HG03439 (cell line): ENCODE measurements around the gene TRIM31.

Source experiments
- ATAC-seq: cut with Tn5 transposase; IDR thresholded peaks from one replicate; pipeline ENCODE4 v1.9.1; 2021; ENCODE audit warnings: mild to moderate bottlenecking, moderate library complexity; ENCODE audit not compliant: unreplicated experiment

The TRIM31 gene

DNA sequence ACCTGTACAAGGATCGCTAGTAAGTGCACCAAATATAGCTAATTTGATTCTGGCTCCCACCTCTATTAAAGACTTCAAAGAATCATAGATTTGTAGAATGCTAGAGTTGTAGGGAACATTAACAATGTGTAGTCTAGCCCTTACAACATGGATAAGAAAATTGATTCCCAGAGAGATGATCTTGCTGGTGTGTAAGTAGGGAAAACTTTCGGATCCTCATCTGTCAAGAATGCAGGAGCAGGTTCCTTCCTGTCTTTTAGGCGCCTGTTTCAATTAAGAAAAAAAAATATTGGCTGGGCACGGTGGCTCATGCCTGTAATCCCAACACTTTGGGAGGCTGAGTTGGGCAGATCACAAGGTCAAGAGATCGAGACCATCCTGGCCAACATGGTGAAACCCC, 25.0 kb downstream of the TRIM31 start:
- no peak for ATAC-seq

DNA sequence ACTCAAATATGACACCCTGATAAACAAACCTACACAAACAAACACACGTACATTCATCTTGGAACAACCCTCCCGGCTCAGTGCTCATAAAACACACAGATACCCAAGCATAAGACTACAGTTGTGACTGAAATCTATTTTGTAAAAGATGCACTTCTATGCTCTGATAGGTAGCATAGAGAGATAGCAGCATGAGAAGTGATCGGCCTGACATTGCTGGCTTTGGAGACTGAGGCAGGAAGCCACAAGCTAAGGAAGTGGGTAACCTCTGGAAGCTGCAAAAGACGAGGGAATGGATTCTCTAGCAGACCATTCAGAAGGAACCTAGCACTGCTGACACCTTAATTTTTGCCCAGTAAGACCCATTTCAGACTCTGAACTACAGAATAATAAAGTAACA, 35.7 kb downstream of the TRIM31 start:
- ATAC-seq: no peak

DNA sequence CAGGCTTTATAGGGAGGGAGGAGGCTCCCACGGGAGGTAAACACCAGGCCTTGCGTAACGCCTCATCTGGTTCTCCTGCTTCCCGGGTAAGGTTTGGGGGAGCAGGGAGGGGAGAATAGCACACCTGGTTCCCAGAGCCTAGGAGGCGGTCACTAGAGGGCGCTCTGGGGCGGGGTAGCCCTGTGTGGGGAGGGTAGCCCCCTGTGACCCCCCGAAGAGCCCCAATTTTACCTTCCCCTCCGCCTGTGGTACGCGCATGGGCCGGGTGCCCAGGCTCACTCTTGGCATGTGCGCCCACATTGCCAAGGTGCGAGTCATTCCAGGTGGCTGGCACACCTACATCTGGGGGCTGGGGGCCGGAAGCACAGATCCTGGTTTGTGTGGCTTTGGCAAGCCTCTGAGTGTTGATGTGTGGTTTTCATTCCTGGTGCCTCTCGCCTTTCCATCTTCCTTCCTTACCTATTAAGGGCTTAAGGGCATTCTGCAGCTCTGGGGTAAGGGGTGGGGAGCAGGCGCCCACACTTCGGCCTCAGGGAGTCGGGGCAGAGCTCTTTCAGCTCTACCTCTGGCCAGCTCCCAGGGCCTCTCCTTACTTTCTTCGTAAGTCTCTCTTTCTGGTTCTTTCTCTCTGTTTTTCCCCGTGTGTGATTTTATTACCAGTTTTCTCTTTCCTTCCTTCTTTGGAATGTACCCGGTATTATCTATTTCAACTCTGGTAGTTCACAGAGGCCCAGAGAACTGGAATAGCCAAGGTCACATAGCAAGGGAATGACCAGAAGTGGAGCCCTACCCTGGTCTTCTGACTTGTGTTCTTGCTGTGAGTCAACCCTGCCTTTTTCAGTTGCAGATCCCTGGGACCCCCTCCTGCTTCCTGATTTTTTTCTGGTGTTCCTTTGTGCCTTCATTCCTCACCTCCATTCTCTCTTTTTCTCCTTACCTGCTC, 36.8 kb downstream of the TRIM31 start:
- ATAC-seq: no peak

DNA sequence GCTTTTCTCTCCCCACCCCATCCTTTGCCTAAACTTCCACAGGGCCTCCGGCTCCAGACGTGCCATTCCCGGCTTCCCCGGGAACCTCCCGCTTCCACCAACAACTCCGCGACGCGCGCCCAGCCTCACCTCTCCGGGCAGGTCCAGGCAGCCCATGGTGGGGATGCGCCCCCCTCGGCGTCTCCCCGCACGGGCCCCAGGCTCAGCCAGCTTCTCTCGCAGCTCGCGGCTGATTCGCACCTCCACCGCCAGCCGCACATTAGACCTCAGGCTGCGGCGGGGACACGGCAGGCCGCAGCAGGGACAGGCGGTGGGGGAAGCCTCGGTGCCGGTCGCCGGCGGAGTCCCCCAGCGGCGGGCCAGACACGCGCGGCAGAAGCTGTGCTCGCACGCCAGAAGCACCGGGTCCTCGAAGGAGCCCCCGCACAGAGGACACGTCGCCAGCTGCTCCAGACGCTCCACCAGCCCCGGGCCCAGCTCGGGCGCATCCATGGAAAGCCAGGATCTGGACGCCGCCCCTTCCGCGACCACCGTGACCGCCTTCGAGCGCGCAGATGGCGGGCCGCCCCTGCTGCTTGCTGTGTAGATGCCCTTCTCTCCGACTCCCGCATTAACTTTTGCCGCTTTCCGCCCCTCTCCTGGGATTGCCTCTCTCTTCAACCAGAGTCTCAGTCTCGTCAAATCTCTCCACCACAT, 37.6 kb downstream of the TRIM31 start, which contains the start of gene RNF39:
TSS of gene RNF39 (minus strand) at position 676 of the 696 bp plus-strand sequence. CDS start at position 492, 184 bp downstream.
- no peak for ATAC-seq

DNA sequence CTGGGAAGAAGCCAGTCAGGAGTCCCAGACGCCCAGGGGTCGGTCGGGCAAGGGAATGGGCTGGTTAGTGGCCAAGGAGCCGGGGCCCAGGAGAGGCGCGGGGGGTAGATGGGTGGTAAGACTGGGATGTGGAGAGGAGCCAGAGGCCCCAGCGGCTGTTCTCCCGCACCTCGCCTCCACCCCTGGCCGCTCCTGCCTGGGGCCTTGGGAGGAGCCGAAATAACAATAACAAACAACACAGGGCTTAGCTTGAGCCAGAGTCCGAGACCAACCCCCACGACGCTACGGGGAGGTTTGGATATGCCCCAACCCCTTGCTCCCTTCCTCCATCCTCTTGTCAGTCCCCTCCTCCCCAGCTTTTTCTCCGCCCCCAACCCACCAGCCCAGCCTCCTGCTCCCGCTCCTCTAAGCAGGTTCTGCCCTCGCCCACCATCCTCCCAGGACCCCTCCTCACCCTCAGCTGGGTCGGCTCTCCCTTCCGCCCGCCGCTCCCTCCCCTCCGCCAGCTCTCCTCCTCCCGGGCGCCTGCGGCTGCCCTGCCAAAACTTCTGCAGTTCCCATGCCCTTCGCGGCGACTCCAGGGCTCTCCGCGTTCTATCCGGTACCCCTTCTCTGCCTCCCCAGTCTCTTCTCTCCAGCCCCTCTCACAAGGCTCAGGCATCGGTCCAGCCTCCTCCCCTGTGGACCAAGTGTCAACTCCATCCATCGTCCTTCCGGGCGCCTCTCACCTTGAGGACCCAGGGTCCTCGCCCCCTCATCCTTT, 38.4 kb downstream of the TRIM31 start:
- no peak for ATAC-seq

DNA sequence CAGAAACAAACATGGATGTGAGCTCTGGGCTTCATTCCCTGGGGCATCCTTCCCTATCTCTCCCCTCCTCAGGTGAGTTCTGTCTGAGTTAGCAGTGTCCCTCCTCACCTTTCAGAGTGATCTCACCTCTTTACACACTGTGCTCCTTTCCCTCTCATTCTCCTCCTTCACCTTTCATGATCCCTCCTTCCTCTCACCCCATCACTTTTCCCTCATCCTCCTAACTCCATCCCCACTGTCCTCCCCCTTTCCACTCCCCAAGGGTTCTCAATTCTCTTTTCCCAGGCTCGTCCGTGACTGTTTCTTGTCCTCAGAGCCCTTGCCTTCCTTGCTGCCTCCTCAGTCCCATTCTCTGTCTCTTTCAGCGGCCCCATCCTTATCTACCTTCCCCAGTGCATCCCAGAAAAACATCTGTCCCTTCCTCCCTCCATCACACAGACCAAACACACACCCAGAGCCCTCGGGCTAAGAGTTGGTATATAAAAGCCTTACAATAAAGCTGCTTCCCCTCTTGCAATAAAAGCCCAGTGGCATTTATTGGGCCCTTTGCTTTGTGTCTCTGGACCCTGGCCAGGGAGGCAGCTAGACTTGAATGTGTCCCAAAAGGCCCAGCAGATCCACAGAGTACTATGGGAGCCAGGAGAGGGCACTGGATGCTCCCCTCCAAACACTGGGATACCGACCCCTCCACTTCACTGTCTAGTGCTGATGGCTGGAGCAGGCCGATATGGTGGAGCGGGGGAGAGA, 39.2 kb downstream of the TRIM31 start:
- ATAC-seq: no peak

DNA sequence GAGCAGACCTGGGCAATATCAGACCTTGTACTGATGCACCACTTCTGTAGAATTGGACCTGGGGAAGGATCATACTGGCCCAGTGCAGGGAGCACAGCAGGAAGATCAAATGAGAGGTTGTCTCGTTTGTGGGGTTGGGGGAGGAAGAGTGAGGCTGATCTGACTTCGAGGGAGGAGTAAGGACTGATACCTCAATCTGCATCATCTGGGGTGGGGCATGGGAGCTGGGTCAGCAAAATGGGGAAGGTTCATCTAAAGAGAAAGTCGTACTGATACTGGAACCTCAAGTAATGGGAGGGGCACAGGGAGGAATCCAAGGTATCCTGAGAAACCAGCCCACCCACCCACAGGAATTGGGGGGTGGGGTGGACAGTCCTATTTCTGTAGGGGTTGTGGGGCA, 41.0 kb downstream of the TRIM31 start:
- no peak for ATAC-seq

DNA sequence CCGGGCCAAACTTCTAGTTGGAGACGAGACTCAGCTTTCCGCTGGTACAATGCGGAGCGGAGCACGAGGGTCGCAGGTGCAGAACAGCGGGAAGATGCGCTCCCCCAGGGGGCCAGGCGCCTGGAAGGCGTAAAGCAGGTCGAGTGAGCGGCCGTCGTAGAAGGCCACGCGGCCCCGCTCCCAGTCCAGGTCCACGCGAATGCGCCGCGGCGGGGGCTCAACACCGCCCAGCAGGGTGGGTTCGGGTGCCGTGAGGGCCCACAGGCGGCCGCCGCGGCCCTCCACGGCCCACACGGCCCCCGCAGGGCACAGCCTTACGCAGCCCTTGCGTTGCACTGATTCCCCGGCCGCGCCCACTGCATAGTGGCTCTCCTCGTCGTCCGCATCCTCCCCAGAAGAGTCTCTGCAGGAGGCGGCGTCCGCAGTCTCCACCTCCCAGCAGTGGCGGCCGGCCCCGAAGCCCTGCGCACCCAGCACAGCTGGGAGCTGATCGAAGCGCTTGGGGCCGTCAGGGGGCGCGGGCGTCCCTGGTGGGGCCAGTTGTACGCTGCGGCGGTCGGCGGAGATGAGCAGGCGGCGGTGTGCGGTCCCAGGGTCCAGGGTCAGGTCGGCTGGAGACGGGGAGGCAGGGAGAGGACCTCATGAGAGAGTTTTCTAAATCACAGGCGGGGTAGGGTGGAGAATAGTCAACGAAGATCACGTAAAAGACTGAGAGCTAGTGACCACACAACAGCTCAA, 41.6 kb downstream of the TRIM31 start:
- no peak for ATAC-seq

DNA sequence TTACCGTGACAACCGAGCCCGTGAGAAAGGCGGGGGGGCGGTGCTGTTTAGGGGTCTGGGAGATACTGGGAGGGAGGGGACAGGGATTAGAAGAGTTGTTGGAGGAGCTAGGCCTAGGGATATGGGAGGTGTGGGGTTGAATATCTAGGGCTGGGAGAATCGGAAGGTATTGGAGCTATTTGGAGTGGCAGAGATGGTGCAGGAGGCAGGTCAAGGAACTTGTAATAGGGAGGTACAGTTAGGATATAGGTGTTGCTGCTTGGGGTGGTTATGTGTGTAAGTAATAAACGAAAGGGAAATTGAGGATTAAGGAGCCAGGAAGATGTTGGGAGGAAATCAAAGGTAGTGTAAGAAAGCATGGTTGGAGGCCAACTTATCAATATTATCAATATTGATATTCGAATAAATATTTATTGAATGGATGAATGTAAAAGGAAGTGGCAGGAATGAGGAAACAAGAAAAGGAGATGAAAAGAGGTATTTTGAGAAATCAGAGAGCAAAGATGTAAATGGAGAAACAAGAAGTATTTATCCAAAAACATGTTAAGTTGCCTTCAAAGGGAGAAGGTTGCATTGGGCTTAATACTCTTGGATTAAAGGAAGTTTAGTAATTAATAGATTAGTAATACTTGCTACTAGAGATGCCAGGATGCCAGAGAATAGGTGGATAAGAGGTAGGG, 45.3 kb downstream of the TRIM31 start:
- no peak for ATAC-seq

DNA sequence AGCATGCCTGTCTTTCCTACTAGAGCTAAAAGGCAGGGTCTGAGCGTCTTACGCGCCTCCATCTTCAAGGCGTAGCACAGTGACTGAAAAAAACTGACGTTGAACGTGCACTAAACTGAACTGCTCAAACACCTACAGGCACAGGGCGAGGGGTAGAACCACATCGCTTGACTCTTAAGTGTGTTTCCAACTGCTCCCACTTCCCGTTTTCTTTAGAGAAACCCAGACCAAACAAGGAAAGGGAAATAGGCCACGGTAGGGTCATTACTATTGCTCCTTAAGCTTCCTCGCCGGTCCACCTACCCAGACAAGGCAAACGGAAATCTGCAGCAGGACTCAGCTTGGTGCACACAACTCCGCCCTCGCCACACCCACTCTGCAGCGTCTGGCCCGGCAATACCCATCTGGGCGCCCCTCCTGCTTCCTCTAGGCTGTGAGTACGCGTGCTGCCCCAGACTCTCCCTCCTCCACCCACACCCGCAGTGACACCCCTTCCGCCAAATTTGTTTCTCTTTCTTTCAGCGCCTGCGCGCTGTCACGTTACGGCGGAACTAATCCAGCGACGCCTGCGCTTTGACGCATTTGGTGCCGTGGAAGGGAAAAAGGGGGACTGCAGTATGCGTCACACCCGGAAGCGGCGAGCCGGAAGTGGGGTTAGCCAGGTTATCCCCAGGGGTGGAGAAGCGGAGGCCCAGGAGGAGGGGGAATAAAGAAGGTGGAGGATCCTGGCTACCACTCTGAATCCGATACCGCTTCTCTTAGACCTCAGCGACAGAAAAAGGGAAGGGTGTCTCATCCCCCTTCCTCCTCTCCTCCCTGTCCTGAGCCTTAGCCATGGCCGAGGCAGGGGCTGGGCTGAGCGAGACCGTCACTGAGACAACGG, 46.1 kb downstream of the TRIM31 start, which contains the start of gene PPP1R11:
TSS of gene PPP1R11 (plus strand) at position 622 of the 883 bp plus-strand sequence. CDS start at position 835, 213 bp downstream.
- peak; percentile 93 for ATAC-seq

DNA sequence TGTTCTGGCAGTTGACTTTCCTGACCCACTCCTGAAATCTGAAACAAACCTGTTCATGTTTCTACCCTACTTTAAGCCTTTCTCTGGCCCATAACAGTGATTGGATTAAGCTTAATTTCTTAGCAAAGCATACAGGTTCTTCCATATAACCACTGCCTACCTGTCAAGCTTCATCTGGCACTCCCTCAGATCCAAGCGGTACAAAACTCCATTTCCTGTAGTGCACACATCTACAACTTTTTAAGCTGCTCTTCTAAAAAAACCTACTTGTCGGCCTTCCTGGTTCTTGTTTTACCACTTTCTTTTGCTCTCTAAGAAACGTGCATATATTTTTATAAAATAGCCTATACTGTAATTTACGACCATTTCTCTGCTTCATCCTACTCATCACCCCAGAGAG, 46.8 kb downstream of the TRIM31 start:
- no peak for ATAC-seq

DNA sequence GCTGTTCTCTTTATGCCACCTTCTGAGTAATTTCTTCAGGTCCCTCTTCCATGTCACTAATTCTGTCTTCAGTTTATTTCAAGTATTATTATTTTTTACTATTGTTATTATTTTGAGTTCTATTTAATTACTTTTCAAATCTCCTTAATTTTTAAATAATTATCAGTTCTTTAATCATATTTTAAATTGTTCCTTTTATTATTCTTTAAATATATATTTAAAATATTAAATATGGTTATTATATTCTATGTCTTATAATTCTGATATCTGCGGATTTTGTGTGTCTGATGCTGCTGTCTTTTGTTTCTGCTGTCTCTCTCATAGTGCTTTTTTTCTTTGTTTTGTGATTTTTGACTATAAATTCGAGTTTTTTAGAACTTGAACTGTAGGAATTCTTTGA, 49.6 kb downstream of the TRIM31 start:
- ATAC-seq: no peak

DNA sequence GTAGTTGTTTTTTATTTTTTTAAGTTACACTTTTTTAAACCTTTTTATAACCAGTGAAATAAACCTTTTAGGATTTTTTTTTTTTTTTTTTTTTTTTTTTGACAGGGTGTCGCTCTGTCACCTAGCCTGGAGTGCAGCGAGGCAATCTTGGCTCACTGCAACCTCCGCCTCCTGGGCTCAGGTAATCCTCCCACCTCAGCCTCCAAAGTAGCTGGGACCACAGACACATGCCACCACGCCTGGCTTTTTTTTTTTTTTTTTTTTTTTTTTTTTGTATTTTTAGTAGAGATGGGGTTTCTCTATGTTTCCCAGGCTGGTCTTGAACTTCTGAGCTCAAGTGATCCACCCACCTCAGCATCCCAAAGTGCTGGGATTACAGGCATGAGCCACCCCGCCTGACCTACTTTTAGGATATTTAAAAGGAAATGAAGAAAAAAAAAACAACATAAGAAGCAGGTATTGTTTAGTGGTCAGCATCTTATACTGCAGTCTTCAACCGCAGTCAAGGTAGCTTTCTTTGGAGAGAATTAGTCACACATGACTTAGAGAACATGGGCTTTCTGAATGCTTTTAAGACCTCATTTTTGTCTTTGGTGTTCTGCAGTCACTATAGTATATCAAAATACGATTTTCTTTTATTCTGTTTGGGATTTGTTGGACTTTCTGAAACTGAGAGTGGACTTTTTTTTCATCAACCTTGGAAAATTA, 50.3 kb downstream of the TRIM31 start:
- ATAC-seq: no peak

DNA sequence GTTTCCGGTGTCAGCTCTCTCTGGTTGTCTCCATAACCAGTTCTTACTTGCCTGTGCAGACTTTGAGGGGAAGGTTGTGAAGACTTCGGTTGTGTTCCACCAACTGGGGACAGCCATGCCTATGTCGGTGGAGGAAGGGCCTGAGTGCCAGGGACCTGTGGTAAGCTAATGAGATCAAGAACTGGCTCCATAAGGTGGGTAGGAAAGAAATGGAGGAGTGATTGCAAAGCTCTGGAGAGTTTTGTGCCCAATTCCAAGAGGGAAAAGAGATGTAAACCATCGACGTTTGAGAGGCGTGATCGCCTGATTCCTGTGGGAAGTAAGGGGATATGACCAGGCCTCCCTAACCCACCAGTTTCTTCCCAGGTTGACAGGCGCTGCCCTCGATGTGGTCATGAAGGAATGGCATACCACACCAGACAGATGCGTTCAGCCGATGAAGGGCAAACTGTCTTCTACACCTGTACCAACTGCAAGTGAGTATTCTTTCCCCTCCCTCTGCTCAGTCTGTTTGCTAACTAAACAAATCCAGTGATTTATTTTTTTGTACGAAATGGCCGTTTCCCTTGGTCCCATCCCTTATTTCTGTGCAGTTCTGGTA, 50.9 kb downstream of the TRIM31 start:
- peak; percentile 11 for ATAC-seq

DNA sequence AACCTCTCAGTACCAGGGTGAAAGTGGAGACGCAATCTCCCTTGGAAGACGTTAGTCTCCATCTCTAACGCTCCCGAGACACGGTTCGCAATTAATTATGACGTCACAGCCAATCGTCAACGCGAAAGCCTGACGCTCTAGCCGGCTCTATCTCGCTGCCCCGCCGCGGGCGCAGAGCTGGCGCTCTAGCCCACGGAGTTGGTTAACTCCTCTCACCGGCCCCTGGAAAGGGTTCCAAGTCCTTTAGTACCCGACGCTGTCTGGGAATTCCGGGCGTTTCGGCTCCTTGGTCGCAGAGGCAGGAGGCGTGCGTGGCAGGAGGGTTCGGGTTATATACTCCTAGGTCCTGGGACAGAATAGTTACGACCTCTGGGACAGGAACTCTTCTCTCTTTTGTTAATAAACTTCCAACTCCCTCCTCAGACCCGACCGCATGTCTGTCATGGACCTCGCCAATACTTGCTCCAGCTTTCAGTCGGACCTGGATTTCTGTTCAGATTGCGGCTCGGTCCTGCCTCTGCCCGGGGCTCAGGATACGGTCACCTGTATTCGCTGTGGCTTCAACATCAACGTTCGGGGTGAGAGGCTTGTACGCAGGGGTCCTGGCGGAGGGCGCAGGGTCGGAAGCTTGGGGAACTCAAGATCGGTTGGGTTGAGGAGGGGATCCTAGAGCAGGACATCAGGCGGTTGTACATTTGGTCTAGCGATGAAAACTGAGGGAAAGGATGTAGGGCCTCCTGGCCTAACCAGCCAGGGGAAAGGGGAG, 51.6 kb downstream of the TRIM31 start, which contains the start of gene POLR1H:
TSS of gene POLR1H (plus strand) at position 174 of the 766 bp plus-strand sequence. CDS start at position 434, 260 bp downstream.
- ATAC-seq: peak; percentile 86

DNA sequence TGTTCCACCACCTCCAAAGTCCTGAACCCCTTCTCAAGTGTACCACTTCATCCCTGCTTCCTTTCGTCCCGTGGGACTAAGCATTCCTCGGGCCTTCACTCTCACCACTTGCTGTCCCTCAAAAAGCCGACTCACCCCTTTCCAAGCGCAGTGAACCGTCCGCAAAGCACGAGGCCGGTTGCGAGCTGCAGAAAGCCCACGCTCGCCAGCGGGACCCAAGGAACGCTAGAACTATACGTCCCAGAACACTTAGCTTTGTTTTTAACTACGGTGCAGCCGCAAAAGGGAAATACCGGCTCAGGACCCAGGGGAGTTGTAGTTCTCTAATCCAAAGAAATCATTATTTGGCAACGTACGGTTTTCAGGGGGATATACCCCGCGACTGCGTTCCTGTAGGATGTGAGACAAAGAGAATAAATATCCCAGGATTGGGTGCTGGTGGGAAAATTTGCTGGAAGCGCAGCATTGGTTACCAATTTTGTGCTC, 52.2 kb downstream of the TRIM31 start:
- peak; percentile 18 for ATAC-seq
